Endometrium (tissue), 2 donors: ENCODE results near the gene WASF3.
A peak's percentile ranks its signal among the peaks of the same experiment; 100 is the strongest.

Experiments
- FAIRE-seq: peaks from 2 replicates; lab custom pipeline; 2012; peaks lifted over from hg19 to GRCh38; lab: Jason Lieb, UNC
- donor health status: control.
- donor health status: control.

WASF3 gene, protein sequence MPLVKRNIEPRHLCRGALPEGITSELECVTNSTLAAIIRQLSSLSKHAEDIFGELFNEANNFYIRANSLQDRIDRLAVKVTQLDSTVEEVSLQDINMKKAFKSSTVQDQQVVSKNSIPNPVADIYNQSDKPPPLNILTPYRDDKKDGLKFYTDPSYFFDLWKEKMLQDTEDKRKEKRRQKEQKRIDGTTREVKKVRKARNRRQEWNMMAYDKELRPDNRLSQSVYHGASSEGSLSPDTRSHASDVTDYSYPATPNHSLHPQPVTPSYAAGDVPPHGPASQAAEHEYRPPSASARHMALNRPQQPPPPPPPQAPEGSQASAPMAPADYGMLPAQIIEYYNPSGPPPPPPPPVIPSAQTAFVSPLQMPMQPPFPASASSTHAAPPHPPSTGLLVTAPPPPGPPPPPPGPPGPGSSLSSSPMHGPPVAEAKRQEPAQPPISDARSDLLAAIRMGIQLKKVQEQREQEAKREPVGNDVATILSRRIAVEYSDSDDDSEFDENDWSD

DNA sequence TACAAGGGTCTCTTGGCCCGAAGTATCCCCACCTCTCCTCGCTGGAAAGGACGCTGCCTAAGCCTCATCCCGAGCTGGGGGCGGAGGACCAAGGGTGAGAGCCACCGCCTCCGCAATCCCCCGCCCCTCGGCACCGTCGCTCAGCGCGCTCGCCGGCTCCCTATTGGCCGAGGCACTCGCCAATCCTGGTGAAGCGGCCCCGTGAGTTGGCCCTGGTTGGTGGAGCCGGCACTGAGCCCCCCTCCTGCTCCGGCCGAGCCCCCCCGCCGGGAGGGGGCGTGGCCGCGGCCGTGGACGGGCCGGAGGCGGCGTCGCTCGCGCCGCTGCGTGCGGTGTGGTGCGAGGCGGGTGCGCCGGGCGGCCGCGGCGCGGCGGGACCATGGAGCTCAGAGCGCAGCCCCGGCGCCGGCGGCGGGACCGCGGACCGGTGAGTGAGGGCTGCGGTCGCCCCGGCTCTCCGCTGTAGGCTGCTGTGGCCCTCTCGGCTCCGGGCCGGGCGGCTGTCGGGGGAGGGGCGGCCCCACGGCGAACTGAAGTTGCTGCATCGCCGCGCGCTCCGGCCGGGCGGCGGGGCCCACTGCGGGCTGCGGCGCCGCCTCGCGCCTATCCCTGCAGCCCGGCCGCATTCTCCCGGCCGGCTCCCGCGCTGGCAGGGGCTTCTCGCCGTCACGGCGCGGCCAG, at the start of gene WASF3:
Gene WASF3, plus strand, starts transcription at position 291 of the 681 bp plus-strand sequence. CDS start 84,588 bp downstream, outside the sequence.
- FAIRE-seq, result peak; percentile 33

- no peak for FAIRE-seq
Measured at GRCh38 chr13:26508885-26509284, 48.6 kb upstream of the WASF3 start.

GRCh38 chr13:26509491-26509890, 48.0 kb upstream of the WASF3 start:
- no peak for FAIRE-seq

GRCh38 chr13:26513931-26514330, 43.6 kb upstream of the WASF3 start:
- FAIRE-seq, result no peak

GRCh38 chr13:26515721-26516120, 41.8 kb upstream of the WASF3 start:
- FAIRE-seq, result no peak

DNA sequence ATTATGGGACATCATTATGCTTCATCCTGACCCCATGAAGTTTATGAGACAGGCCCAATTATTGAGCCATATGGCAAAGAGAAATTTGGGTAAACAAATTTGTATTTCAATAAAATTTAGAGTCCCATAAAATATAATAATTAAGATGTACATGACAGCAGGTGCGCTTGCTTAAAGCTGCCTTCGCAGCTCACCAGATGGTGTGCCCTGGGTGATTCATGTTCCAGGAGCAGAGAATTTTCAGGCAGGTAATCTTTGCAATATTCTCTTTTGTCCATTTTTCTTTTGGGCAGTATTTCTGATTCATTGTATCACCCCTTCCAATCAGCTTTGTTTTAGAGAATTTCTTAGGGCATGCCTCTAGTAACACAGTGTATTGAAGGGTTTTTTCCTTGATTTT, 39.5 kb upstream of the WASF3 start:
- no peak for FAIRE-seq

- FAIRE-seq, result no peak
Measured at GRCh38 chr13:26518451-26518959, 39.0 kb upstream of the WASF3 start.

GRCh38 chr13:26522571-26522970, 34.9 kb upstream of the WASF3 start:
- no peak for FAIRE-seq

DNA sequence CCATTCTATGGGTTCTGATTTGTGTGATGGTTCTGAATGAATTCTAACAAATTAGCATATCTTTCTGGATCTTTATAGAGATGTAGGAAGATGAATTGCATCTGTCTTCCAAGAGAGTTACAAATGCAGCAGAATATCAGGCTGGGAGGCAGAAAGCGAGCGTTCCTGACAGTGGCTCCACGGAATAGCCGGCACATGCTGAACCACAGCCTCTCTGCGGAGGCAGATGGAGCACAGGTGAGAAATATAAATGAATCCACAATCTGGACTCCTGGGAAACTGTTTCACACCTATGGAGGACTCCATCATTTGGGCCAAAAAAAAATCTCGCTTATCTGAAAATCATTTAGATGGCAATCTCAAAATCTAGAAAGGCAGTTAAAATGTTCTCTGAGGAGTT, 34.5 kb upstream of the WASF3 start:
- FAIRE-seq, result no peak

- FAIRE-seq, result no peak
Measured at GRCh38 chr13:26525528-26525927, 32.0 kb upstream of the WASF3 start.

DNA sequence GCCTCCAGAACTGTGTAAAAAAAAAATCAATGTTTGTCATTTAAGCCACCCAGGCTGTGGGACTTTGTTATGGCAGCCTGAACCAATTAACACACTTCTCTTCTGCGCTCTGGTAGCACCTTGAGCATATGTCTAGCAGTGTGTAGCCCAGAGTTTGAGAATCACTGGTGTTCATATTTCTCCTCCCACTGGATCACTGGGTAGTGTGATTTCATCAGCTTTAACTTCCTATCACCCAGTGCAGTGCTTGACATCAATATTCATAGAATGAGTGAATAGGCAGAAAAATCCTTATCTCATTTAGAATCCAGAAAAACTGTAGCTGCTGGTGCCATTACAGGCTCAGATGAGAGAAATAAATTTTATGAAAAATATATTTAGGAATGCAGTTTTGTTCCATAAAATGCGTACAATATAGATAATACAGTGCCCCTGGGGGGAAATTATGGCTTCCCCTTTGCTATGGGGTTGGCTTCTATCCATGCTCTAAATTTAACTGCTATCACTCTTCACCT, 30.7 kb upstream of the WASF3 start:
- no peak for FAIRE-seq

DNA sequence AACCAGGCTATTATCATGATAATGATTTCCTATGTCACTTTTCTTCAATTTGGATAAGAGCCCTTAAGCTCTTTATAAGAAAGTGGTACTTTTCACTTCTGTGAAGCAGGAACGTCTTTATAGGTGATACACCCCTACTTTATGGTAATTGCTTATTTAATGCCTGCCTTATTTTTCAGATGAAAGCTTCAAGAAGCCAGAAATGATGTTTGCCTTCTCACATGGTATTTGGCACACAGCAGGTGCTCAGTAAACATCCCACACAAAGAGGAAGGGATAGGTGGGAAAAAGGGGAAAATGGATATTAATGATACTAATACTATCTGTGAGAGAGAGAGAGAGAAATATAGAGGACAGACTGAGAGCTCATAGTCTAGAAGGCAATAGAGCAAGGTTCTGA, 29.0 kb upstream of the WASF3 start:
- no peak for FAIRE-seq

DNA sequence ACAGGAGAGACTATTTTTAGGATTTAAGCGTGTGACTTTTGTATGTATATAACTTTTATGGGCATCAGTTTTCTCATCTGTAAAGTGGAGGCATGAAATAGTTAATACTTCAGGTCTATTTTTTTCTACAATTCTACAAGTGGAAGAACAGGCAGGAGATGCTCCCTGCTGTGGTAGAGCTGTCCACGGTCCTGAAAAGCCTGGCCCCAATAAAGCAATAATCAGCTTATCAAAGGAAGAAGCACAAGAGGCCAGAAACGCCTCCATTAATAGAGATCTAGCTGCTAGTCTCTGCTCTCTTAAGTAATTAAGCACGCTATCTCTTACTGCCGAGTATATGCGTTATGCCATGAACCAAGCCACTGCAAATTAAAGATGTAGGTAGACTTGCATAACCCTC, 28.0 kb upstream of the WASF3 start:
- FAIRE-seq, result no peak

DNA sequence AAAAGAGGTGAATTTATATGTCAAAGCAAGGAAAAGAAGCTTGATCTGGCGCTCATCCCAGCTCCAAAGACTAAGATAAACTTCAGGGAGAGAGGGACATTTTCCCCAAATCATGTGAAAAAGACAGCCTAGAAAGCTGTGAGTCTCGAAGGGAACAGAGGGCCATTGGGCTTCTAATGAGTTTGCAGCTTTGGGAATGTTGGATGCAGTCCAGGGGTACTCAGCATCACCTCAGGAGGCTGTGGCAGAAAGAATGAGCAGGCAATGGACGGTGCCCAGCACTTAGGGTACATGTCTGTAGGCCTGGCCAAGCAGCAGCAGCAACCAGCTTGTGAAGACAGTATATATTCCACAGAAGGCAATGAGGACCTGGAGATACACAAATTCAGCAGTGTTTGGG, 25.7 kb upstream of the WASF3 start:
- FAIRE-seq, result no peak

DNA sequence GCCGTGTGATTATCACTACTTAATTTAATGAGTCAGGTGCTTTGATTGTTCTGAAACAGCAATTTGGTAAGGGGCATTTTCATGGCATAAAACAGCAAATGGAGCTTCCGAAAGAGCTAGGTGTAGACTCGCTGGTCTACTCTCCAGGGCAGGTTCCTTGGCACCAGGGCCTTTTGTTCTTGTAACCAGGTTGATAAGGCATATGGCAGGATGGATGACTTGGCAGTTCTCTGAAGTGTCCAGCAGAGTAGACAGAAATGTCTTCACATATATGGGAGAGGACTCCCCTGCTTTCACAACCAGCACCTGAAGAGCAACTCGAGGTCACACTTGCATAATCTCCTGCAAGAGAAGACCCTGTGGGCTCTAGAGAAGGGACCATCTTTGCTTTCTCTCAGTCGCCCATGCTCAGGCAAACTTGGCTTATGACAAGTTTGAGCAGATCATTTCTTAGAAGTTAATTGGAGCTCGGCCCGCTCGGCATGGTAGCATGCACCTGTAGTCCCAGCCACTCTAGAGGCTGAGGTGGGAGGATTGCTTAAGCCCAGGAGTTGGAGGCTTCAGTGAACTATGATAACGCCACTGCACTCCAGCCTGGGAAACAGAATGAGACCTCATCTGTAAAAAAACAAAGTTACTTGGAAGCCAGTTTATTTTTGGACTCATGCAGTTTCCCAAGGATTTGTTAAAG, 23.3 kb upstream of the WASF3 start:
- no peak for FAIRE-seq

DNA sequence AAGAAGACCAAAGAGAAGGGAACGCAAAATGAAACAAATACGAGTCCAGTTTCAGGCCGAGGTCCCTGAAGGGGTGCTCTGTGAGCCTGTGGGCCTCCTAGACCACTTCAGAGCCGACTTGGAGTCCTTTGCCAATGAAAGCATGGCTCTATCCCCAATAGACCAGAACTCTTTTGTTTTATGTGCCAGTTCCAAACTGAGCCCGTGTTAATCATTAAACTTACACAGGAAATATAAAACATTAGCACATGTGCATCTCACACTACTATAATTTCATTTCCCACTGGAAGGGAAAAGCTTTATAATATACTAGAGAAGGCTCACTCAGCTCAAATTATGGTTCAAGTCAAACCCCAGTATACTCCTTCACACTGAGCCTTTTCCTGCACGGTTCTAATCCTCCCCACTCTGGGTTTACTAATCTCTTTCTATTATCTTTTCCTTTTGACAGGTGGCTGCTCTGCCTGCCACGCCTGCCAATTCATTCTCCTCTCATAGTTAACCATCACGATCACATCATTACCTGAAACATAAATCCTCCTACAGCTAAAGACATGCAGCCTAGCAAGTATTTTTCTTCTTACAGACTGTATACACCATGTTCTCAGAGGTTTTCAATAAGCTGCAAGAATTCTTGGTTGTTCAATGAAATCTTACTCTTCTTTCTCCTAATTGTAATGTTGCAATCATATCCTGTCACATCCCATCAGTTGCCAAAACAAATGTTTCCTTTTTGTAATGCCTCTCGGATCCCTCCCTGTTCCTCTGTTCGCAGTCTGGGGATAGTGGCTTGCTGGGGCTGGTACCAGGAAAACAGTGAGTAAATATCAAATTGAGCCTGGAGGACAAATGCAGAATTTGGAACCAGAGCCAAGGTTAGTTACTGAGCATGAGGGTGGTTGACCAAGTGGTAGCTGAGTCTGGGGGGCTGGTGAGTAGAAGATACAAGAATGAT, 18.8 kb upstream of the WASF3 start:
- FAIRE-seq, result no peak

DNA sequence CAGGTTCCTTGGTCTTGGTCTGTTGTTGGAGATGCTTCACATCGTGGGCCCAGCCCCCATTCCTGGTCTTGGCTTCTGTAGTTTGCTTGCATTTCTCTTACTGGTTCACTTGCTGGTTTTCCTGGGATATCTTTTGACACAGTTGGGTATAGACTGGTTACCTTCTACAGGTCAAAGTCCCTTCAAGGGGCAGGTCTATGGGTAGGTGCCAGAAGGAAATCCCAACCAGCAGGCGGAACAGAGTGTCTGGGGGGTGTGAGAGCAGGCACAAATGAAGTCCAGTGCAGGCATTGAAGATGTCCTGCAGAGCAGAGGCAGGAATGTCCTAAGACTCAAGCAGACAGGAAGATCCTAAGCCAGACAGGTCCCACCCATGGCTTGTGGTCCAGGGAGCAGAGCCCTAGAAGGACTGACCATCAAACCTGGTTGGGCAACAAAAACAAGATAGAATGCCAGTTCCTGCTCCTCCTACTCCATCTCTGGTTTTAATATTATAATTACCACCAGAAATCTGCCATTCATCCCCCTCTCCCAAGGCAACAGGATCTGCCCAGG, 17.7 kb upstream of the WASF3 start:
- FAIRE-seq, result no peak

GRCh38 chr13:26540334-26540733, 17.1 kb upstream of the WASF3 start:
- FAIRE-seq, result no peak

GRCh38 chr13:26541041-26541440, 16.4 kb upstream of the WASF3 start:
- FAIRE-seq, result no peak

GRCh38 chr13:26541678-26542568, 15.6 kb upstream of the WASF3 start:
- no peak for FAIRE-seq
